K562 (cell line): ENCODE data around the gene C6orf163. TPM values are rescaled to one million over a fixed set of nuclear protein-coding genes. Genes with fewer than 3 reads are reported as not detected.

ENCODE experiments used
- ATAC-seq: fragments of 200-7000 bp; cut with Tn5 transposase; 3 replicates; pipeline ENCODE4 v1.9.1; 2020; ENCODE audit warnings: moderate library complexity
- BruUV-seq: library from RNA; stranded (reverse); fragments of 400-500 nt; replicated peaks from 2 replicates; lab custom pipeline; 2021; lab: Mats Ljungman, UMichigan
- CTCF ChIA-PET: fragments of 300-600 bp; formaldehyde crosslinking; extraction: SDS; loops from one replicate; lab custom pipeline; 2021; ENCODE audit warnings: low intra/inter-chr PET ratio; lab: Yijun Ruan, JAX
- POLR2A ChIA-PET: fragments of 300-600, 350-650 bp; sonication (Branson Sonifier 250); formaldehyde crosslinking; extraction: SDS; loops from one replicate; lab custom pipeline; 2021; ENCODE audit warnings: antibody characterized with exemption, inconsistent platforms; lab: Yijun Ruan, JAX
- DNase-seq, 4 experiments: peaks; one replicate each; pipeline versions ENCODE4 v3.0.0 to v3.0.0-alpha.2; 2011 to 2018; ENCODE audit warnings: low spot score in 3 of 4, mixed read lengths in 3 of 4; ENCODE audit errors: extremely low read depth in 1 of 4
- FAIRE-seq: peaks from 2 replicates; lab custom pipeline; 2011; peaks lifted over from hg19 to GRCh38; lab: Jason Lieb, UNC
- H2AFZ ChIP-seq: 2 replicates; pipeline ENCODE4 v1.6.0; 2011; ENCODE audit warnings: low read depth, low read length, control low read depth, inconsistent platforms
- H3K27ac ChIP-seq: fragments of 200-600 bp; 3 replicates; pipeline ENCODE4 v1.8.0; 2011; ENCODE audit warnings: low read depth, mild to moderate bottlenecking, control low read depth, inconsistent platforms, low read length, moderate library complexity, mixed read lengths; ENCODE audit errors: extremely low read depth
- H3K27me3 ChIP-seq, 2 experiments: fragments of 300-600 bp in 1 of 2; 2 replicates in 1 of 2; 3 replicates in 1 of 2; pipeline versions ENCODE4 v1.6.0 to v1.8.0; 2011; ENCODE audit warnings: inconsistent platforms in 2 of 2, low read length in 2 of 2, mild to moderate bottlenecking in 1 of 2, mixed read lengths in 1 of 2, moderate library complexity in 1 of 2; ENCODE audit not compliant: control insufficient read depth in 2 of 2, insufficient read depth in 2 of 2
- H3K36me3 ChIP-seq: fragments of 300-600 bp; 3 replicates; pipeline ENCODE4 v1.8.0; 2011; ENCODE audit warnings: mild to moderate bottlenecking, low read length, inconsistent platforms; ENCODE audit not compliant: control insufficient read depth, insufficient read depth
- H3K4me1 ChIP-seq, 2 experiments: fragments of 200-600 bp in 1 of 2; replicated peaks in 1 of 2; 2 replicates in 1 of 2; 3 replicates in 1 of 2; pipeline versions ENCODE4 v1.5.1 to v1.8.0; 2011; ENCODE audit warnings: inconsistent platforms in 2 of 2, low read length in 2 of 2, mild to moderate bottlenecking in 1 of 2, mixed read lengths in 1 of 2, moderate library complexity in 1 of 2; ENCODE audit not compliant: control insufficient read depth in 2 of 2, insufficient read depth in 2 of 2
- H3K4me2 ChIP-seq: 2 replicates; pipeline ENCODE4 v1.6.1; 2011; ENCODE audit warnings: low read length, control low read depth, inconsistent platforms, mixed read lengths; ENCODE audit not compliant: insufficient read depth
- H3K4me3 ChIP-seq: fragments of 200-600 bp; sonication (generic), shearing (Covaris generic); 2 replicates; pipeline ENCODE4 v1.5.1; 2016; ENCODE audit warnings: control low read depth, inconsistent platforms
- H3K79me2 ChIP-seq: fragments of 200-600 bp; 3 replicates; pipeline ENCODE4 v1.8.0; 2011; ENCODE audit warnings: low read length, inconsistent platforms; ENCODE audit not compliant: control insufficient read depth, insufficient read depth
- H3K9ac ChIP-seq, 2 experiments: 2 replicates each; pipeline versions ENCODE4 v1.6.0 to v1.6.1; 2011; ENCODE audit warnings: low read depth in 2 of 2, low read length in 2 of 2, control low read depth in 1 of 2, inconsistent platforms in 1 of 2, mild to moderate bottlenecking in 1 of 2, mixed read lengths in 1 of 2; ENCODE audit not compliant: insufficient read depth in 1 of 2
- H3K9me1 ChIP-seq: one replicate; pipeline ENCODE4 v1.6.0; 2011; ENCODE audit warnings: inconsistent platforms, mild to moderate bottlenecking, low read length, moderate library complexity; ENCODE audit not compliant: control insufficient read depth, insufficient read depth
- H3K9me3 ChIP-seq: replicated peaks from 2 replicates; pipeline ENCODE4 v1.5.1; 2011; ENCODE audit warnings: low read depth, low read length, inconsistent platforms; ENCODE audit not compliant: control insufficient read depth, insufficient read depth
- H4K20me1 ChIP-seq: replicated peaks from 2 replicates; pipeline ENCODE4 v1.6.1; 2011; ENCODE audit warnings: low read length, inconsistent platforms, mixed read lengths; ENCODE audit not compliant: control insufficient read depth, insufficient read depth
- ETV6 ChIP-seq, 3 experiments: fragments of 150-350 bp in 1 of 3; sonication (generic) in 1 of 3; formaldehyde crosslinking in 1 of 3; IDR thresholded peaks; 2 replicates each; pipeline versions ENCODE4 v1.6.1 to v1.8.0; 2014 to 2022; ENCODE audit warnings: borderline replicate concordance in 2 of 3, low read depth in 2 of 3, antibody characterized with exemption in 1 of 3, low read length in 1 of 3, mild to moderate bottlenecking in 1 of 3, missing genetic modification reagents in 1 of 3
- GTF2F1 ChIP-seq: IDR thresholded peaks from 2 replicates; pipeline ENCODE4 v1.6.1; 2011; ENCODE audit warnings: low read depth, low read length, improper control_type of control experiment
- HDAC3 ChIP-seq: fragments of 450-650 bp; IDR thresholded peaks from 2 replicates; pipeline ENCODE4 v1.6.1; 2018; ENCODE audit warnings: borderline replicate concordance, mild to moderate bottlenecking, moderate library complexity; ENCODE audit not compliant: partially characterized antibody
- JUN ChIP-seq, 2 experiments: sonication (generic) in 1 of 2; formaldehyde crosslinking in 1 of 2; IDR thresholded peaks; 2 replicates each; pipeline versions ENCODE4 v1.6.1 to v1.8.0; 2012 to 2022; ENCODE audit warnings: borderline replicate concordance in 2 of 2, mild to moderate bottlenecking in 2 of 2, improper control_type of control experiment in 1 of 2, low read depth in 1 of 2, low read length in 1 of 2, missing genetic modification reagents in 1 of 2
- KDM1A ChIP-seq, 2 experiments: fragments of 450-650 bp; IDR thresholded peaks; 2 replicates each; pipeline ENCODE4 v1.6.1; 2016; ENCODE audit warnings: mild to moderate bottlenecking in 2 of 2
- SIRT6 ChIP-seq: IDR thresholded peaks from one replicate; pipeline ENCODE4 v1.6.1; 2012; ENCODE audit warnings: low read depth, mild to moderate bottlenecking, control low read depth, inconsistent platforms, low read length, moderate library complexity
- SMAD3 ChIP-seq: fragments of 450-650 bp; formaldehyde crosslinking; conservative IDR thresholded peaks from 2 replicates; pipeline ENCODE4 v1.4.0; 2020; ENCODE audit warnings: mild to moderate bottlenecking
- SMC3 ChIP-seq: conservative IDR thresholded peaks from 2 replicates; pipeline ENCODE4 v1.6.1; 2011; ENCODE audit warnings: low read depth, low read length, improper control_type of control experiment; ENCODE audit not compliant: insufficient read depth
- ZNF282 ChIP-seq: sonication (generic); formaldehyde crosslinking; IDR thresholded peaks from 2 replicates; pipeline ENCODE4 v1.8.1; 2023; ENCODE audit warnings: missing genetic modification reagents
- ZNF41 ChIP-seq: fragments of 250-450 bp; sonication (Bioruptor Pico); conservative IDR thresholded peaks from 2 replicates; pipeline ENCODE4 v1.4.0; 2020; ENCODE audit warnings: mild to moderate bottlenecking
- ZNF79 ChIP-seq: fragments of 250-450 bp; sonication (Bioruptor Pico); IDR thresholded peaks from 2 replicates; pipeline ENCODE4 v1.4.0; 2020; ENCODE audit warnings: low read depth, mild to moderate bottlenecking, moderate library complexity
- WGBS: fragments of 100-300 bp; shearing (Covaris generic); methylation state at CpG from one replicate; pipeline ENCODE4 v1.1.6; 2016; ENCODE audit warnings: low coverage, mixed read lengths; ENCODE audit not compliant: insufficient coverage; ENCODE audit errors: missing lambda C conversion rate; 5-methylcytosine and 5-hydroxymethylcytosine counted together
- in situ Hi-C: fragments of 300-500 bp; cut with MboI; formaldehyde crosslinking; loops from 4 replicates; pipeline ENCODE4 v1.15.0; 2018; ENCODE audit warnings: inconsistent platforms, mixed read lengths
- intact Hi-C: fragments of 100-400 bp; cut with micrococcal nuclease; formaldehyde crosslinking; loops from 2 replicates; pipeline ENCODE4 v1.14.2; 2022
- polyA plus RNA-seq, 8 experiments: library from polyadenylated mRNA; depleted of rRNA in 4 of 8; stranded (reverse) in 5 of 8; unstranded in 3 of 8; fragments of >200 nt; fragmentation: Nextera tagmentation in 2 of 8; fragmentation: Illumina TruSeq in 1 of 8; extraction: Ambion mirVana in 2 of 8; extraction: Trizol in 1 of 8; gene quantifications; 2 replicates each; pipeline versions ENCODE4 v1.2.1 to v1.2.3, GENCODE V29; 2011 to 2014; ENCODE audit warnings: inconsistent platforms in 1 of 8, missing spikeins in 1 of 8
- total RNA-seq, 7 experiments: library from RNA; depleted of rRNA in 6 of 7; stranded (reverse); fragments of >200 nt in 6 of 7; fragmentation: Illumina TruSeq in 2 of 7; extraction: Trizol in 2 of 7; gene quantifications; 2 replicates each; pipeline versions ENCODE4 v1.2.1 to v1.2.3, GENCODE V29; 2011 to 2021; ENCODE audit warnings: low replicate concordance in 1 of 7
- TF ChIP-seq, protein P1 (sequence below): fragments of 250-450 bp; sonication (Bioruptor Pico); IDR thresholded peaks from 2 replicates; pipeline ENCODE4 v1.8.0; 2021; ENCODE audit warnings: moderate library complexity, mild to moderate bottlenecking, inconsistent platforms
- TF ChIP-seq, protein P2 (sequence below): IDR thresholded peaks from 2 replicates; pipeline ENCODE4 v1.6.1; 2016; ENCODE audit warnings: missing genetic modification characterization, missing compliant biosample characterization

Gene C6orf163
- total and polyA plus RNA-seq, 9 of the 15 experiments (the other 6 are each of a cell fraction or from before 2014, with no cell fraction given) = 0.67 to 4.7 (median 1.5) TPM

DNA sequence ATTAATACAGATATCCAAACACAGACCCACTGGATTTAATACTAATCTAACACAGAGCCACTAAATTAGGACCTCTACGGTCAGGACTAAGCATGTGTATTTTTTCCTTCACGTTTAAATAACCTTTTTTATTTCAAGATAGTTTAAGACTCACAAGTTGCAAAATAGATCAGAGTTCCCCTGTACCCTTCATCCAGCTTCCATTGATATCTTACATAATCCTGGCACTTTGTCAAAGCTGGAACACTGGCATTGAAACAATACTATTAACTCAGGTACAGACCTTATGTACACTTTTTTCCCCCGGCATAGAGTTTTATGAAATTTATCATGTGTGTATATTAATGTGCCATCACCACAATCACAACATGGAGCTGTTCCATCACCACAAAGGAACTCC is 2.1 kb downstream of the C6orf163 start:
- Histone ChIP-seq H3K9me1 (no peaks in the 10 kb centered on the region), H3K9me3 (no peaks in the 10 kb centered on the region), H3K4me3 (no peak overlapping the region), H4K20me1 (no peaks in the 10 kb centered on the region), H3K27ac (no peak overlapping the region), H3K9ac (no peak overlapping the region), H3K79me2 (no peaks in the 10 kb centered on the region; the same call in 2 of the 3 replicates), H3K4me2 (no peak overlapping the region), H2AFZ (no peak overlapping the region), H3K27me3 (no peaks in the 10 kb centered on the region), H3K4me1 (no peaks in the 10 kb centered on the region), H3K36me3 (no peaks in the 10 kb centered on the region; the same call in 2 of the 3 replicates)
- no TSS peak for BruUV-seq
- intact Hi-C loops = no loop called here
- no peak for FAIRE-seq
- ChIA-PET POLR2A (interaction anchor here (1.0 kb wide), 1 partner anchor 41 kb away, joined by 3 read pairs; no protein-coding TSS in a partner anchor), CTCF (no interaction called here)
- no peak for DNase-seq
- in situ Hi-C loops = no loop called here
- no peak for ATAC-seq
- 77% methylated on average over 3 of the region's 3 CpGs for WGBS
- TF ChIP-seq SMC3 (no peak), SMAD3 (CRISPR knock-in tag) (no peak), JUN (IDR thresholded peaks at IDR 0.05; ENCODE audit: borderline replicate concordance, low read depth, low read length) (no peak), JUN (CRISPR knock-in tag; IDR thresholded peaks at IDR 0.05; ENCODE audit: borderline replicate concordance) (no peak), HDAC3 (no peak), ZNF282 (CRISPR knock-in tag) (no peak), SIRT6 (no peak), KDM1A (IDR thresholded peaks at IDR 0.05) (no peak), ETV6 (IDR thresholded peaks at IDR 0.05; ENCODE audit: borderline replicate concordance in 1 of 2, low read depth in 2 of 2, low read length in 1 of 2) (no peak), ETV6 (CRISPR knock-in tag; IDR thresholded peaks at IDR 0.05; ENCODE audit: borderline replicate concordance) (no peak), GTF2F1 (no peak), ZNF41 (CRISPR knock-in tag) (no peak), ZNF79 (CRISPR knock-in tag) (no peak)
- TF ChIP-seq, protein P1, sequence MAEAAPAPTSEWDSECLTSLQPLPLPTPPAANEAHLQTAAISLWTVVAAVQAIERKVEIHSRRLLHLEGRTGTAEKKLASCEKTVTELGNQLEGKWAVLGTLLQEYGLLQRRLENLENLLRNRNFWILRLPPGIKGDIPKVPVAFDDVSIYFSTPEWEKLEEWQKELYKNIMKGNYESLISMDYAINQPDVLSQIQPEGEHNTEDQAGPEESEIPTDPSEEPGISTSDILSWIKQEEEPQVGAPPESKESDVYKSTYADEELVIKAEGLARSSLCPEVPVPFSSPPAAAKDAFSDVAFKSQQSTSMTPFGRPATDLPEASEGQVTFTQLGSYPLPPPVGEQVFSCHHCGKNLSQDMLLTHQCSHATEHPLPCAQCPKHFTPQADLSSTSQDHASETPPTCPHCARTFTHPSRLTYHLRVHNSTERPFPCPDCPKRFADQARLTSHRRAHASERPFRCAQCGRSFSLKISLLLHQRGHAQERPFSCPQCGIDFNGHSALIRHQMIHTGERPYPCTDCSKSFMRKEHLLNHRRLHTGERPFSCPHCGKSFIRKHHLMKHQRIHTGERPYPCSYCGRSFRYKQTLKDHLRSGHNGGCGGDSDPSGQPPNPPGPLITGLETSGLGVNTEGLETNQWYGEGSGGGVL (CRISPR knock-in tag) = no peak
- TF ChIP-seq, protein P2, sequence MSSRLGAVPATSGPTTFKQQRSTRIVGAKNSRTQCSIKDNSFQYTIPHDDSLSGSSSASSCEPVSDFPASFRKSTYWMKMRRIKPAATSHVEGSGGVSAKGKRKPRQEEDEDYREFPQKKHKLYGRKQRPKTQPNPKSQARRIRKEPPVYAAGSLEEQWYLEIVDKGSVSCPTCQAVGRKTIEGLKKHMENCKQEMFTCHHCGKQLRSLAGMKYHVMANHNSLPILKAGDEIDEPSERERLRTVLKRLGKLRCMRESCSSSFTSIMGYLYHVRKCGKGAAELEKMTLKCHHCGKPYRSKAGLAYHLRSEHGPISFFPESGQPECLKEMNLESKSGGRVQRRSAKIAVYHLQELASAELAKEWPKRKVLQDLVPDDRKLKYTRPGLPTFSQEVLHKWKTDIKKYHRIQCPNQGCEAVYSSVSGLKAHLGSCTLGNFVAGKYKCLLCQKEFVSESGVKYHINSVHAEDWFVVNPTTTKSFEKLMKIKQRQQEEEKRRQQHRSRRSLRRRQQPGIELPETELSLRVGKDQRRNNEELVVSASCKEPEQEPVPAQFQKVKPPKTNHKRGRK (tag) = no peak
